ENCODE data around the gene MDM1. TPM values are rescaled to one million over a fixed set of nuclear protein-coding genes. Genes with fewer than 3 reads are reported as not detected.

MDM1 gene
- polyA plus RNA-seq, 1 donor from 2014 or later: 18.0 TPM

GRCh38 chr12:68263366-68263765, 68.8 kb downstream of the MDM1 start:
- Mint-ChIP-seq H3K36me3 (no peaks in the 10 kb centered on the region), H3K9me3 (peaks cover 0 to 2% (median 0%) of the 10 kb centered on the region in 3 donors), H3K4me1 (peaks cover 0 to 3% (median 1%) of the 10 kb centered on the region in 3 donors), H3K4me3 (no peak overlapping the region), H3K27ac (no peak overlapping the region), H3K27me3 (no peaks in the 10 kb centered on the region)

- H3K4me3 Mint-ChIP-seq: no peak overlapping the region
- H3K4me1 Mint-ChIP-seq: peaks cover 0 to 3% (median 1%) of the 10 kb centered on the region in 3 donors
- peaks cover 0 to 2% (median 0%) of the 10 kb centered on the region in 3 donors for H3K9me3 Mint-ChIP-seq
- H3K27me3 Mint-ChIP-seq: no peaks in the 10 kb centered on the region
- H3K36me3 Mint-ChIP-seq: no peaks in the 10 kb centered on the region
- no peak overlapping the region for H3K27ac Mint-ChIP-seq
Observed at GRCh38 chr12:68261896-68262295, 70.3 kb downstream of the MDM1 start.

DNA sequence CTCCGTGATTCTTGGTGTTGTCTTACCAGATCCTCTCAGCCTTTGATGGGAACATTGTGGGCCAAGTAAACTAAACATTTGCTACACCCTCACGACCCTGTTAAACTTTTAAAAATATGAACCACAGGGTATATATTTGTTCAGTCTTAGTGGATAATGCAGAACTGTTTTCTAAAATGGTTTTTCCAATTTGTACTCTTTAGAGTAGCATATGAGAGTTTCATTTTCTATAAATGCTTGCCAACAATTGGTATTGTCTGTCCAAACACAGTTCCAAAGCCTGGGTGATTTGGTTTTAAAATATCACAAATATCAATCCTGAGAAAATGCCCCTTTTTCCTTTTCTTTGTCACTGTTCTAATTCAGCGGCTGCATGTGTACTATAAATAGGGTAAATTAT, 72.0 kb downstream of the MDM1 start:
- no peaks in the 10 kb centered on the region for H3K36me3 Mint-ChIP-seq
- H3K4me1 Mint-ChIP-seq: peaks cover 0 to 3% (median 1%) of the 10 kb centered on the region in 3 donors
- H3K27me3 Mint-ChIP-seq: no peaks in the 10 kb centered on the region
- no peak overlapping the region for H3K27ac Mint-ChIP-seq
- no peaks in the 10 kb centered on the region for H3K9me3 Mint-ChIP-seq
- no peak overlapping the region for H3K4me3 Mint-ChIP-seq

- Mint-ChIP-seq H3K9me3 (no peaks in the 10 kb centered on the region), H3K4me3 (no peak overlapping the region), H3K27me3 (no peaks in the 10 kb centered on the region), H3K4me1 (peaks cover 0 to 1% (median 1%) of the 10 kb centered on the region in 3 donors), H3K27ac (no peak overlapping the region), H3K36me3 (peaks cover 1% of the 10 kb centered on the region)
Observed at GRCh38 chr12:68259318-68259940, 72.7 kb downstream of the MDM1 start.

DNA sequence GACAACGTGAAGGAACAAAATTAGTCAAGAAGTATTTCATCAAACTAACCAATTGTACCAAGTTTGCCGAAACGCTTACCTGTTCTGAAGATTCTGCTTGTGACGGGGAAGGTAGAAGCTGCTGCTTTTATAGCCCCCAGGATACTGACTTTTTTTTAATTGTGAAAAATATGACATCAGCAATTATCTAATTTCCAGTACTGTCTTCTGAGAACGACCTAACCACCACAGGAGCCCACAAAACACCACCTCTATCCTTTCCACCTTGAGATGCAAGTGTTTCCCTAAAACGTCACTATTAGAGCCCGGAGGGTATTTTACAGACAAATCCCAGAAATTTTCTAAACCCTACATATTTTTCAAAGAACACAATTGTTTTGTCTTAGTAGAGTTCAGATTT, 78.7 kb downstream of the MDM1 start, which contains the start of gene IL22:
Gene IL22, minus strand, starts transcription at position 101 of the 400 bp plus-strand sequence. CDS start 156 bp downstream, outside the sequence.
- H3K36me3 Mint-ChIP-seq: peaks cover 1% of the 10 kb centered on the region
- H3K27ac Mint-ChIP-seq: no peak within 1 kb of the TSS
- no peaks in the 10 kb centered on the region for H3K4me1 Mint-ChIP-seq
- no peak within 1 kb of the TSS for H3K4me3 Mint-ChIP-seq
- no peaks in the 10 kb centered on the region for H3K9me3 Mint-ChIP-seq
- H3K27me3 Mint-ChIP-seq: peaks cover 3% of the 10 kb centered on the region

- H3K4me1 Mint-ChIP-seq: no peaks in the 10 kb centered on the region
- H3K27me3 Mint-ChIP-seq: peaks cover 3% of the 10 kb centered on the region
- peaks cover 1% of the 10 kb centered on the region for H3K36me3 Mint-ChIP-seq
- no peaks in the 10 kb centered on the region for H3K9me3 Mint-ChIP-seq
- H3K27ac Mint-ChIP-seq: no peak overlapping the region
- no peak overlapping the region for H3K4me3 Mint-ChIP-seq
Observed at GRCh38 chr12:68252077-68252476, 80.1 kb downstream of the MDM1 start.

GRCh38 chr12:68250454-68250853, 81.7 kb downstream of the MDM1 start:
- Mint-ChIP-seq H3K4me3 (no peak overlapping the region), H3K27ac (no peak overlapping the region), H3K27me3 (peaks cover 3% of the 10 kb centered on the region), H3K36me3 (peaks cover 1% of the 10 kb centered on the region), H3K4me1 (no peaks in the 10 kb centered on the region), H3K9me3 (no peaks in the 10 kb centered on the region)

DNA sequence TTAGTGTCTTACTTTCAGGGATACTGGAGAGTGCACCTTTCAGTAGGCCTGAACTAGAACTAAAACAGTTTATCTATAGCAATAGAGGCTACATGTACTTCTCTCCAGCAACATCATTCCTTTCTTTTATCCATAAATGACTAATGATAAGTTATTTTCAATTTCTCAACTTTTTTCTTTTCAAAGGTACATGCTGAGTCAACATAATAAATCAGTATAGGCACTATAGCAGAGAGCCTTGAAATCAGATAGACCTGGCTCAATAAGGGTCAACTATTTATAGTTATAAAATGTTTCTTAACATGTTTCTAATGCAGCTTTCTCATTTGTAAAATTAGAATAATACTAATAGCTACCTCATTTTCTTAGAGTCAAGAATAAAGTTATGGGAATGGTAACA, 84.4 kb downstream of the MDM1 start:
- no peak overlapping the region for H3K4me3 Mint-ChIP-seq

GRCh38 chr12:68246350-68246749, 85.8 kb downstream of the MDM1 start:
- H3K4me3 Mint-ChIP-seq: no peak overlapping the region
- H3K4me1 Mint-ChIP-seq: peaks cover 0 to 7% (median 0%) of the 10 kb centered on the region in 3 donors
- no peak overlapping the region for H3K27ac Mint-ChIP-seq
- no peaks in the 10 kb centered on the region for H3K36me3 Mint-ChIP-seq
- no peaks in the 10 kb centered on the region for H3K9me3 Mint-ChIP-seq
- no peaks in the 10 kb centered on the region for H3K27me3 Mint-ChIP-seq

More for the DNA sequence above, 84.4 kb downstream of the MDM1 start:
- H3K27me3 Mint-ChIP-seq: peaks cover 2% of the 10 kb centered on the region
- no peaks in the 10 kb centered on the region for H3K9me3 Mint-ChIP-seq
- H3K36me3 Mint-ChIP-seq: no peaks in the 10 kb centered on the region
- H3K27ac Mint-ChIP-seq: no peak overlapping the region
- peaks cover 0 to 6% (median 0%) of the 10 kb centered on the region in 3 donors for H3K4me1 Mint-ChIP-seq

- Mint-ChIP-seq H3K27ac (no peak overlapping the region), H3K27me3 (peaks cover 1% of the 10 kb centered on the region), H3K4me3 (no peak overlapping the region), H3K36me3 (no peaks in the 10 kb centered on the region), H3K9me3 (no peaks in the 10 kb centered on the region), H3K4me1 (peaks cover 6 to 15% (median 6%) of the 10 kb centered on the region in 3 donors)
Observed at GRCh38 chr12:68245180-68246021, 86.8 kb downstream of the MDM1 start.

Other genes starting within 250 kb of the MDM1 start
- not detected for gene IFNG, start 172.6 kb downstream of the MDM1 start, polyA plus RNA-seq
- gene IL26, start 106.6 kb downstream of the MDM1 start, polyA plus RNA-seq: not detected
- gene IL22, start 78.8 kb downstream of the MDM1 start, polyA plus RNA-seq: not detected